ENCODE results near the gene SEMA6B. TPM values are rescaled to one million over a fixed set of nuclear protein-coding genes. Genes with fewer than 3 reads are reported as not detected.

The SEMA6B gene
- total and polyA plus RNA-seq, 2 of the 8 experiments (the other 6 are each of a cell fraction or from before 2014, with no cell fraction given), result 31.3 to 54.4 TPM

DNA sequence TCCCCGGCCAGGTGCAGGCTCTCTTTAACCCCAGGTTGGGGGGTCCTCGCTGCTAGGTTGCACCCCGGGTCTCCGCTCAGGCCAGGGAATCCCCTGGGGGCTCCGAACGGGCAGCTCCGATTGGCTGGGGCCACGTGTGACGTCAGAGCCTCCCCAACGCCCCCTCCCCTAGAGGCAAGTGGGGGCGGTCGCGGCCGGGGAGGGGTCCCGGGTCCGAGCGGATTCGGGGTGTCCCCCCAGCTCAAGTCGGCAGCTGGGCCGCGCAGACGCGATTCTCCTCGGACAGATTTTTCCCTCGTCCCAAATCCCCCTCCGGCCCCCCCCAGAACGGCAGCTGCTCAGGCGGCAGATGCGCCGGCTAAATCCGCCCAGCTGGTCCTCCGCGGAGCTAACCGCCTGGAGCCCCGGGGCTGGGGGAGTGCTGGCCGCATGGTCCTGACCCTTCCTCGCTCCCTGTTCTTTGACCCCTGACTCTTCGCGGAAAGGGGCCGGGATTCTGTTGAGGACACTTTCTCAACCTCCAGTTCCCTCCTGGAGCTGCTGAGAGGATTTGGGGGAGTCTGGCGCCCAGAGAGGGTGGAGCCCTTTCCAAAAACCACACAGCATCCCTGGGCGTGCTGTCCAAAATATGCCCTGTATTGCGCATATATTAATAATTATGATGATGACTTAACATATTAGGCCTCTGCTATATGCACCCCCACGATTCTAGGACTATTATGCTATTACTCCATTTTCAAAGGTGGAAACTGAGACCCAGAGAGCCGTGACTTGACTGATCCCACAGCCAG is 25.4 kb upstream of the SEMA6B start (continued):
- TF ChIP-seq RBBP5 (IDR thresholded peaks at IDR 0.05; ENCODE audit: borderline replicate concordance, low read depth, low read length) (0 out of 2 replicates have a peak, but pooled peaks have one; percentile 52), ATF2 (IDR thresholded peaks at IDR 0.05; ENCODE audit: low read length) (no peak), CTCF (IDR thresholded peaks at IDR 0.05; ENCODE audit: control extremely low read depth in 1 of 3, insufficient read depth in 1 of 3, low read depth in 1 of 3, low read length in 3 of 3) (no peak), MAFK (IDR thresholded peaks at IDR 0.05; ENCODE audit: low read depth, low read length) (no peak), CTBP2 (IDR thresholded peaks at IDR 0.05; ENCODE audit: borderline replicate concordance, insufficient read depth, insufficient read length, low read length) (peak; percentile 50), ASH2L (IDR thresholded peaks at IDR 0.05; ENCODE audit: low read length) (peak; percentile 67)

Measured in H1 (cell line).